IPS DF 6.9 (cell line): ENCODE measurements around the gene TGFBI.

Source experiments
- DNase-seq: peaks from one replicate; pipeline ENCODE4 v3.0.0-alpha.2; 2013; ENCODE audit warnings: low read depth, low spot score
- H3K27ac ChIP-seq: one replicate; pipeline ENCODE4 v1.5.1; 2013; ENCODE audit warnings: low read length, control low read depth
- H3K27me3 ChIP-seq: 2 replicates; pipeline ENCODE4 v1.6.1; 2013; ENCODE audit warnings: mild to moderate bottlenecking, low read length; ENCODE audit not compliant: control insufficient read depth, insufficient read depth
- H3K36me3 ChIP-seq: 2 replicates; pipeline ENCODE4 v1.6.1; 2013; ENCODE audit warnings: low read length; ENCODE audit not compliant: control insufficient read depth, insufficient read depth
- H3K4me1 ChIP-seq: 2 replicates; pipeline ENCODE4 v1.6.1; 2013; ENCODE audit warnings: low read length; ENCODE audit not compliant: control insufficient read depth, insufficient read depth
- H3K4me3 ChIP-seq: 2 replicates; pipeline ENCODE4 v1.5.1; 2013; ENCODE audit warnings: mild to moderate bottlenecking, low read length
- H3K9me3 ChIP-seq: 2 replicates; pipeline ENCODE4 v1.6.1; 2013; ENCODE audit warnings: low read length, inconsistent platforms; ENCODE audit not compliant: control insufficient read depth, insufficient read depth
- WGBS: extraction: QIAGEN DNeasy Blood & Tissue Kit; methylation state at CpG from one replicate; pipeline ENCODE4 v1.1.7; 2013; ENCODE audit warnings: mixed read lengths, missing lambda C conversion rate; ENCODE audit not compliant: insufficient read length, insufficient coverage; 5-methylcytosine and 5-hydroxymethylcytosine counted together

The TGFBI gene

GRCh38 chr5:136001466-136001981 is 27.3 kb upstream of the TGFBI start:
- H3K4me3 ChIP-seq = no peak overlapping the region
- no peaks in the 10 kb centered on the region for H3K36me3 ChIP-seq
- H3K4me1 ChIP-seq = no peaks in the 10 kb centered on the region
- WGBS = no CpG with 5 or more reads among the region's 5 CpGs
- no peaks in the 10 kb centered on the region for H3K9me3 ChIP-seq
- no peak for DNase-seq
- H3K27me3 ChIP-seq = no peaks in the 10 kb centered on the region
- no peak overlapping the region for H3K27ac ChIP-seq

DNA sequence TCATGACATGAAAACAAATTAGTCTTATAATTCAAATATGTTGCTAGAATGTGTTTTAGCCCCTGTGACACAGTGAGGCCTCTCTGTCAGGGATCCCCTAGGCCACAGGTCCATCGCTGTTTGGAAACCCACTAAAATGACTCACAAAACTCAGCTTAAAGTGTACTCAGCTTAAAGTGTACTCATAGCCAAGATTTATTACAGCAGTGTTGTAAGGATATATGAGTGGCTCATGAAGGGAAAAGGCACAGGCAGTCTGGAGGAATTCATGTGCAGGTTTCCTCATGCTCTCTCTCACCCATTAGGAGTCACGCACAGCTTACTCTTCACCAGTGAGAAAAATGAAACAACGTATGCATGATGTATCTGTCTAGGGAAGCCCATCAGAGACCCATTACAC is 24.4 kb upstream of the TGFBI start:
- H3K36me3 ChIP-seq = no peaks in the 10 kb centered on the region
- no peak for DNase-seq
- no peaks in the 10 kb centered on the region for H3K9me3 ChIP-seq
- no peaks in the 10 kb centered on the region for H3K27me3 ChIP-seq
- no peak overlapping the region for H3K27ac ChIP-seq
- H3K4me3 ChIP-seq = no peak overlapping the region
- H3K4me1 ChIP-seq = no peaks in the 10 kb centered on the region
- WGBS = no CpG with 5 or more reads among the region's 3 CpGs

DNA sequence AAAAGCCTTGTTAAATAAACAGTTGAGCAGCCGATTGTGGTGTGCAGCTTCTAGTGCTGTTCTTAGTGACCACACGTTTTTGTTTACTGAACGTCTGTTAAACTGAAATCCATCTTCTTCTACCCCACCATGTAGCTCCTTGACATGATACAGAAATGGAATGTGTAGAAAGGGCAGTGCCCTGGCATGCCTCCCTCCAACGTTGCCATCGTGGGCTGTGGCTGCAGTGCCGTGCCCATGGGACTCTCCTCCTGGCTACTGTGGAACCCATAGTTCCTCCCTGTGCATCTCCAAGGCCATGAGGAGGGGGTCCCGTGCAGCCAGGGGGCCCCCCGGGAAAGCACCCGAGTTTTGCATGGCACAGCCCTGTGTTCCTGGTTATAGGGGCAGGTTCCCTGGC is 23.3 kb upstream of the TGFBI start:
- Histone ChIP-seq H3K4me3 (no peak overlapping the region), H3K27ac (no peak overlapping the region), H3K4me1 (no peaks in the 10 kb centered on the region), H3K27me3 (no peaks in the 10 kb centered on the region), H3K9me3 (no peaks in the 10 kb centered on the region), H3K36me3 (no peaks in the 10 kb centered on the region)
- no CpG with 5 or more reads among the region's 9 CpGs for WGBS
- DNase-seq = no peak

DNA sequence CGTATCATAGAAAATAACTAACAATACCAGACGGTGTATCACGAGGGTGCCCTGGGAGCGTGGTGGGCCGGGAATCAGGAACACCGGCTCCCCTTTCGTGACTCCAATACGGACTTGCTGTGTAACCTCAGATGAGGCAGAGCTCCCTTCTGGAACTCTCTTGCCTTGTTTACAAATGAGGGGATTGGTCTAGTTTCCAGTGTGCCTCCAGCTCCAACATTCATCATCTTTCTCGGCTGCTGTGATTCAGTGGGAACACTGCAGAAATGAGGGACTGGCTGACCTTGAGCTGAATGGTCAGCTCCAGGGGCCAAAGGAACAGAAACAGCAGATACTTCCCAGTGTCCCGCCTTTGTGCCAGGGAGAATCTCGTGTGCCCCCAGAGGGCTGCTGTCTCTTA is 22.6 kb upstream of the TGFBI start:
- H3K36me3 ChIP-seq = no peaks in the 10 kb centered on the region
- H3K4me1 ChIP-seq = no peaks in the 10 kb centered on the region
- no peak overlapping the region for H3K27ac ChIP-seq
- WGBS = no CpG with 5 or more reads among the region's 11 CpGs
- no peaks in the 10 kb centered on the region for H3K9me3 ChIP-seq
- H3K4me3 ChIP-seq = no peak overlapping the region
- H3K27me3 ChIP-seq = no peaks in the 10 kb centered on the region
- DNase-seq = no peak

GRCh38 chr5:136006761-136007251 is 22.0 kb upstream of the TGFBI start:
- H3K4me1 ChIP-seq = no peaks in the 10 kb centered on the region
- no peak overlapping the region for H3K27ac ChIP-seq
- no peak overlapping the region for H3K4me3 ChIP-seq
- no peaks in the 10 kb centered on the region for H3K36me3 ChIP-seq
- no CpG with 5 or more reads among the region's 7 CpGs for WGBS
- DNase-seq = no peak
- no peaks in the 10 kb centered on the region for H3K9me3 ChIP-seq
- H3K27me3 ChIP-seq = no peaks in the 10 kb centered on the region

GRCh38 chr5:136007271-136007670 is 21.5 kb upstream of the TGFBI start:
- H3K4me3 ChIP-seq = no peak overlapping the region
- no peak overlapping the region for H3K27ac ChIP-seq
- no peak for DNase-seq
- no peaks in the 10 kb centered on the region for H3K9me3 ChIP-seq
- no CpG with 5 or more reads among the region's 4 CpGs for WGBS
- no peaks in the 10 kb centered on the region for H3K4me1 ChIP-seq
- H3K36me3 ChIP-seq = no peaks in the 10 kb centered on the region
- H3K27me3 ChIP-seq = no peaks in the 10 kb centered on the region

GRCh38 chr5:136011414-136012001 is 17.3 kb upstream of the TGFBI start:
- Histone ChIP-seq H3K4me3 (no peak overlapping the region), H3K9me3 (no peaks in the 10 kb centered on the region), H3K27me3 (no peaks in the 10 kb centered on the region), H3K4me1 (no peaks in the 10 kb centered on the region), H3K27ac (no peak overlapping the region), H3K36me3 (no peaks in the 10 kb centered on the region)
- no CpG with 5 or more reads among the region's 4 CpGs for WGBS
- DNase-seq = no peak

- H3K36me3 ChIP-seq = no peaks in the 10 kb centered on the region
- no peaks in the 10 kb centered on the region for H3K9me3 ChIP-seq
- H3K27ac ChIP-seq = no peak overlapping the region
- no peaks in the 10 kb centered on the region for H3K4me1 ChIP-seq
- no peak overlapping the region for H3K4me3 ChIP-seq
- no peaks in the 10 kb centered on the region for H3K27me3 ChIP-seq
- WGBS = no CpG with 5 or more reads among the region's 3 CpGs
- DNase-seq = no peak
These were observed 16.6 kb upstream of the TGFBI start for GRCh38 chr5:136012041-136012804.

GRCh38 chr5:136013559-136013958 is 15.2 kb upstream of the TGFBI start:
- H3K4me3 ChIP-seq = no peak overlapping the region
- no CpG with 5 or more reads among the region's 2 CpGs for WGBS
- H3K27ac ChIP-seq = no peak overlapping the region
- no peaks in the 10 kb centered on the region for H3K27me3 ChIP-seq
- no peaks in the 10 kb centered on the region for H3K4me1 ChIP-seq
- H3K9me3 ChIP-seq = no peaks in the 10 kb centered on the region
- no peak for DNase-seq
- H3K36me3 ChIP-seq = no peaks in the 10 kb centered on the region

- no peak overlapping the region for H3K4me3 ChIP-seq
- no peak for DNase-seq
- H3K27me3 ChIP-seq = no peaks in the 10 kb centered on the region
- H3K36me3 ChIP-seq = no peaks in the 10 kb centered on the region
- WGBS = no CpG with 5 or more reads among the region's 7 CpGs
- H3K27ac ChIP-seq = no peak overlapping the region
- no peaks in the 10 kb centered on the region for H3K9me3 ChIP-seq
- H3K4me1 ChIP-seq = no peaks in the 10 kb centered on the region
These were observed 14.5 kb upstream of the TGFBI start for GRCh38 chr5:136014049-136015002.
